ENCODE data around the gene GPR171. TPM values are rescaled to one million over a fixed set of nuclear protein-coding genes. Genes with fewer than 3 reads are reported as not detected.

The GPR171 gene
- total RNA-seq, 1 donor from 2014 or later = not detected

- Mint-ChIP-seq H3K27ac (no peak overlapping the region), H3K36me3 (peaks cover 22% of the 10 kb centered on the region), H3K4me1 (no peaks in the 10 kb centered on the region), H3K9me3 (peaks cover 9% of the 10 kb centered on the region), H3K4me3 (no peak overlapping the region), H3K27me3 (ENCODE audit: insufficient read depth, low read depth) (no peaks in the 10 kb centered on the region)
- H3K4me3 ChIP-seq = no peak overlapping the region
- no peaks in the 10 kb centered on the region for H3K4me1 ChIP-seq
- no peaks in the 10 kb centered on the region for H3F3A ChIP-seq (ENCODE audit: low read depth)
- no peaks in the 10 kb centered on the region for H3K9me3 ChIP-seq (ENCODE audit: low read depth)
- H4K20me1 ChIP-seq (ENCODE audit: low read depth) = no peaks in the 10 kb centered on the region
- no peak overlapping the region for H3K9ac ChIP-seq
- H3K79me2 ChIP-seq (ENCODE audit: low read depth) = no peaks in the 10 kb centered on the region
- H2AFZ ChIP-seq (replicated peaks) = no peak overlapping the region
- no peaks in the 10 kb centered on the region for H3K27me3 ChIP-seq
- no peak overlapping the region for H3K27ac ChIP-seq
- H3K36me3 ChIP-seq = no peaks in the 10 kb centered on the region
- TF ChIP-seq CTCF (IDR thresholded peaks at IDR 0.05) (no peak), EZH2 (IDR thresholded peaks at IDR 0.05) (no peak), EZH2phosphoT487 (IDR thresholded peaks at IDR 0.05) (no peak)
- no peak overlapping the region for H3K4me2 ChIP-seq
- no peak for DNase-seq (ENCODE audit: low spot score)
These were observed 15.1 kb upstream of the GPR171 start for GRCh38 chr3:151218136-151218535.

- H4K20me1 ChIP-seq (ENCODE audit: low read depth) = no peaks in the 10 kb centered on the region
- H3K27me3 Mint-ChIP-seq (ENCODE audit: insufficient read depth, low read depth) = no peaks in the 10 kb centered on the region
- no peak overlapping the region for H2AFZ ChIP-seq (replicated peaks)
- H3K9me3 ChIP-seq (ENCODE audit: low read depth) = no peaks in the 10 kb centered on the region
- no peak for TF ChIP-seq CTCF (IDR thresholded peaks at IDR 0.05)
- no peak for TF ChIP-seq EZH2 (IDR thresholded peaks at IDR 0.05)
- no peak for TF ChIP-seq EZH2phosphoT487 (IDR thresholded peaks at IDR 0.05)
- no peaks in the 10 kb centered on the region for H3K4me1 Mint-ChIP-seq
- H3K27me3 ChIP-seq = no peaks in the 10 kb centered on the region
- no peak overlapping the region for H3K27ac ChIP-seq
- H3K4me3 Mint-ChIP-seq = no peak overlapping the region
- peaks cover 3% of the 10 kb centered on the region for H3K9me3 Mint-ChIP-seq
- no peaks in the 10 kb centered on the region for H3F3A ChIP-seq (ENCODE audit: low read depth)
- H3K9ac ChIP-seq = no peak overlapping the region
- no peak for DNase-seq (ENCODE audit: low spot score)
- no peak overlapping the region for H3K27ac Mint-ChIP-seq
- no peak overlapping the region for H3K4me2 ChIP-seq
- H3K4me3 ChIP-seq = no peak overlapping the region
- peaks cover 16% of the 10 kb centered on the region for H3K36me3 Mint-ChIP-seq
- no peaks in the 10 kb centered on the region for H3K36me3 ChIP-seq
- no peaks in the 10 kb centered on the region for H3K4me1 ChIP-seq
- no peaks in the 10 kb centered on the region for H3K79me2 ChIP-seq (ENCODE audit: low read depth)
These were observed 13.9 kb upstream of the GPR171 start for GRCh38 chr3:151216641-151217607.

GRCh38 chr3:151214459-151214858, 11.4 kb upstream of the GPR171 start:
- Mint-ChIP-seq H3K27ac (no peak overlapping the region), H3K4me1 (no peaks in the 10 kb centered on the region), H3K9me3 (no peaks in the 10 kb centered on the region), H3K4me3 (no peak overlapping the region), H3K36me3 (no peaks in the 10 kb centered on the region), H3K27me3 (ENCODE audit: insufficient read depth, low read depth) (no peaks in the 10 kb centered on the region)
- H3K27ac ChIP-seq = no peak overlapping the region
- H3K27me3 ChIP-seq = no peaks in the 10 kb centered on the region
- H3K36me3 ChIP-seq = no peaks in the 10 kb centered on the region
- no peak overlapping the region for H3K4me3 ChIP-seq
- peaks cover 7% of the 10 kb centered on the region for H3K4me1 ChIP-seq
- H2AFZ ChIP-seq (replicated peaks) = no peak overlapping the region
- H3K9ac ChIP-seq = no peak overlapping the region
- no peaks in the 10 kb centered on the region for H3K79me2 ChIP-seq (ENCODE audit: low read depth)
- DNase-seq (ENCODE audit: low spot score) = peak; percentile 12
- H3K4me2 ChIP-seq = no peak overlapping the region
- H3F3A ChIP-seq (ENCODE audit: low read depth) = no peaks in the 10 kb centered on the region
- no peaks in the 10 kb centered on the region for H4K20me1 ChIP-seq (ENCODE audit: low read depth)
- no peaks in the 10 kb centered on the region for H3K9me3 ChIP-seq (ENCODE audit: low read depth)
- TF ChIP-seq CTCF (IDR thresholded peaks at IDR 0.05) (peak; percentile 33), EZH2phosphoT487 (IDR thresholded peaks at IDR 0.05) (no peak)
